Measurements from ENCODE around the gene DLG2. TPM values are rescaled to one million over a fixed set of nuclear protein-coding genes. Genes with fewer than 3 reads are reported as not detected.
"Not testable (repeated sequence)": the region's sequence is repeated elsewhere in the genome, so short reads cannot be mapped to it uniquely, and the experiment has no call there.

DLG2 gene
- total RNA-seq (2014; rRNA removed; shearing (Covaris generic)), result 0.67 and 0.72 TPM in 2 replicates

- peak; percentile 32 for DNase-seq (ENCODE audit: low spot score)
Measured at GRCh38 chr11:85627332-85627997, at the start of gene DLG2. TSS of gene DLG2 (minus strand) at chr11:85627344.

- DNase-seq (ENCODE audit: low spot score), result no peak
Measured at GRCh38 chr11:85673393-85673792, 46.2 kb upstream of the DLG2 start.

GRCh38 chr11:85672105-85672902 is 45.2 kb upstream of the DLG2 start:
- no peak for DNase-seq (ENCODE audit: low spot score)

GRCh38 chr11:85670949-85671663 is 44.0 kb upstream of the DLG2 start:
- not testable (repeated sequence) for DNase-seq (ENCODE audit: low spot score)

- DNase-seq (ENCODE audit: low spot score), result no peak
Measured at GRCh38 chr11:85668157-85668556, 41.0 kb upstream of the DLG2 start.

GRCh38 chr11:85666687-85667086 is 39.5 kb upstream of the DLG2 start:
- DNase-seq (ENCODE audit: low spot score), result no peak

- DNase-seq (ENCODE audit: low spot score), result no peak
Measured at GRCh38 chr11:85665733-85666132, 38.6 kb upstream of the DLG2 start.

- peak; percentile 91 for DNase-seq (ENCODE audit: low spot score)
Measured at GRCh38 chr11:85664615-85665481, 37.7 kb upstream of the DLG2 start, which contains the start of gene CREBZF. TSS of gene CREBZF (minus strand) at chr11:85665129. CDS start at chr11:85664875, 254 bp downstream.

- peak; percentile 55 for DNase-seq (ENCODE audit: low spot score)
Measured at GRCh38 chr11:85663753-85664614, 36.8 kb upstream of the DLG2 start.

- peak; percentile 15 for DNase-seq (ENCODE audit: low spot score)
Measured at GRCh38 chr11:85663080-85663752, 36.1 kb upstream of the DLG2 start.

- DNase-seq (ENCODE audit: low spot score), result no peak
Measured at GRCh38 chr11:85661972-85662664, 35.0 kb upstream of the DLG2 start.

- DNase-seq (ENCODE audit: low spot score), result no peak
Measured at GRCh38 chr11:85658180-85658579, 31.0 kb upstream of the DLG2 start.

GRCh38 chr11:85656777-85657176 is 29.6 kb upstream of the DLG2 start:
- DNase-seq (ENCODE audit: low spot score), result no peak

- DNase-seq (ENCODE audit: low spot score), result not testable (repeated sequence)
Measured at GRCh38 chr11:85654343-85654742, 27.2 kb upstream of the DLG2 start.

GRCh38 chr11:85652786-85653447 is 25.8 kb upstream of the DLG2 start:
- no peak for DNase-seq (ENCODE audit: low spot score)

- DNase-seq (ENCODE audit: low spot score), result no peak
Measured at GRCh38 chr11:85651118-85651517, 24.0 kb upstream of the DLG2 start.

- DNase-seq (ENCODE audit: low spot score), result peak; percentile 78
Measured at GRCh38 chr11:85647604-85648299, 20.6 kb upstream of the DLG2 start, which contains the start of gene TMEM126A. TSS of gene TMEM126A (plus strand) at chr11:85647967. CDS start at chr11:85650256, 2,289 bp downstream.

- no peak for DNase-seq (ENCODE audit: low spot score)
Measured at GRCh38 chr11:85647078-85647477, 19.9 kb upstream of the DLG2 start.

Data from A172 (cell line).